EL (cell line): Measurements from ENCODE around the gene MAGOHB.
A peak's percentile ranks its signal among the peaks of the same experiment; 100 is the strongest.
"Not testable (repeated sequence)": the region's sequence is repeated elsewhere in the genome, so short reads cannot be mapped to it uniquely, and the experiment has no call there.

ENCODE experiments used
- DNase-seq: peaks from one replicate; pipeline ENCODE4 v3.0.0-alpha.2; 2016

The MAGOHB gene

DNA sequence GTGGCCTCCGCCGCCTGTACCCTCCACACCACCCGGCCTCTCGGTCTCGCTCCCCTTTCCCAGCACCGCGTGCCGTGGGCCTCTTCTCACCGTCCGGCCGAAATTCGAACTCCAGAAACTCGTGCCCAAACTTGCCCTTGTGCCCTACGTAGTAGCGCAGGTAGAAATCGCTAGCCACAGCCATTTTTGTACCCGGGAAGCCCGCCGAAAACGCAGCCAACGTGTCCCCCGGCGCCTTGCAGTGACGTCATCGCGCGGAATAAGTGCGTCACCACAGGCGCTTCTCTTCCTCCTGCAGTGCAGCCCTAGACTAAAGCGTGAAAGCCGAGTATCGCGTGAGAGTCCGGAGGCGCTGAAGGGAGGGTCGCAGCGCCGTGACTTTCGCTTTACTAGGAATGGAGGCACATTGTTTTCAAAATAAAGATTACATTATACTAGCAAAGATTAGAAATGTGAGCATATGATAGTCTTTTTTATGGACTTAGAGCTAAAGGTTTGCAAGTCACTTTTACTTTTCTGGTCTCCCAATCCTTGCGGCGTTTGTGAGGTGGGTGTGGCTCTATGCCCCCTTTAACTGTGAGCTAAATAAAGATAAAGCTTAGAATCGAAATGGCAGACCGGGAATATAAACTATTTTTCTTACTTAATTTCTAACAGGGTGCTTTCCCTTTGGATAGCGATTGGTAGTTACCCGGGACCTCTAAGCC, at the start of gene MAGOHB:
Gene MAGOHB (minus strand): TSS at position 261 of the 707 bp plus-strand sequence. CDS start 77 bp downstream, at position 184.
- DNase-seq: peak; percentile 96

DNA sequence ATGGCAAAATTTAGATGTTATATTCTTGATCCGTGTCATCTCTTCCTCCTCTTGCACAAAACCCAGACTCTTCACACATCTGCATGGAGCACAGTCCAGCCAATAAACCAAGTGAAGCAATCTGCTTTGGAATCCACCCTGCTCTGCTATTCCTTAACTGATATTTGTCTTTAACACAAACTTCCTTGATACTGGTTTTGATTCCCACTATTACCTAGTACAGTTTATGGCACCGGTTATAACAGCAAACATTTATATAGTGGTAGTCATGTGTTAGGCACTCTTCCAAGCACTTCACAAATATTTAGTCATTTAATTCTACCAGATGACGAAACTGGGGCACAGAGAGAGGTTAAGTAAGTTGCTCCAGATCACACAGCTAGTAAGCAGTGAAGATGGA, 47.9 kb upstream of the MAGOHB start:
- peak; percentile 63 for DNase-seq

DNA sequence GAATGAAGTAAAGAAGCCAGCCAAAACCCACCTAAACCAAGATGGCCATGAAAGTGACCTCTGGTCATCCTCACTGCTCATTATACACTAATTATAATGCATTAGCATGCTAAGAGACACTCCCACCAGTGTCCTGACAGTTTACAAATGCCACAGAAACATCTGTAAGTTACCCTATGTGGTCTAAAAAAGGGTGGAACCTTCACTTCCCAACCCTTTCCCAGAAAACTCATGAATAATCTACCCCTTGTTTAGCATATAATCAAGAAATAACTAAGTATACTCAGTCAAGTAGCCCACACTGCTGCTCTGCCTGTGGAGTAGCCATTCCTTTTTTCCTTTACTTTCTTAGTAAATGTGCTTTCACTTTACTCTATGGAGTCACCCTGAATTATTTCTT, 40.6 kb upstream of the MAGOHB start:
- DNase-seq: no peak

DNA sequence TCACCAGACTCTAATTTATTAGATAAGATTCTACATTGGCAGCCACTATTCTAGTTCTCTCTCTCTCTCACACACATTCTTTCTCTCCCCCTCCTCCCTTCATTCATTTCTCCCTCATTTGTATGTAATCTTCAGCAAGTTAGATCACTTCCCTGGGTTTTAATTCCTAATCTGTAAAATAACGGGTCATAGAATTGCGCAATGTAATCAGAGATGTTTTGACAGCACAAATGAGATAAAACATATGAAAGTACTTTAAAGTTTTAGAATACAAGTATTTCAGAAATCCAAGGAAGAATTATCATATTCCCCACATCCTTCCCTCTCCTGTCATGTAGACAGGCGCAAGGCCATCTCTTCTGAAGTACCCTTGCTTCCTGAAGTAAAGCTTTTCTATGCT, 38.8 kb upstream of the MAGOHB start:
- DNase-seq: no peak

DNA sequence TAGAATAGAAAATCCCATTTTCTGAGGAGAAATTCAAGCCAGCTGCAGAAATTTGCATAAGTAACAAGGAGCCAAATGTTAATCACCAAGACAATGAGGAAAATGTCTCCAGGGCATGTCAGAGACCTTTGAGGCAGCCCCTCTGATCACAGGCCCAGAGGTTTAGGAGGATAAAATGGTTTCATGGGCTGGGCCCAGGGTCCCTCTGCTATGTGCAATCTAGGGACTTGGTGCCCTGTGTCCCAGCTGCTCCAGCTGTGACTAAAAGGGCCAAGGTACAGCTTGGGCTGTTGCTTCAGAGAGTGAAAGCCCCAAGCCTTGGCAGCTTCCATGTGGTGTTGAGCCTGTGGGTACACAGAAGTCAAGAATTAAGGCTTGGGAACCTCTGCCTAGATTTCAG, 33.2 kb upstream of the MAGOHB start:
- not testable (repeated sequence) for DNase-seq

DNA sequence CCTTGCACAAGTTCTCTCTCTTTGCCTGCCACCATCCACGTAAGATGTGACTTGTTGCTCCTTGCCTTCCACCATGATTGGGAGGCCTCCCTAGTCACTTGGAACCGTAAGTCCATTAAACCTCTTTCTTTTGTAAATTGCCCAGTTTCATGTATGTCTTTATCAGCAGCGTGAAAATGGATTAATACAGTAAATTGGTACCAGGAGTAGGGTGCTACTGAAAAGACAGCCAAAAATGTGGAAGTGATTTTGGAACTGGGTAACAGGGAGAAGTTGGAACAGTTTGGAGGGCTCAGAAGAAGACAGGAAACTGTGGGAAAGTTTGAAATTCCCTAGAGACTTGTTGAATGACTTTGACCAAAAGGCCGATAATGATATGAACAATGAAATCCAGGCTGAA, 32.5 kb upstream of the MAGOHB start:
- DNase-seq: no peak

DNA sequence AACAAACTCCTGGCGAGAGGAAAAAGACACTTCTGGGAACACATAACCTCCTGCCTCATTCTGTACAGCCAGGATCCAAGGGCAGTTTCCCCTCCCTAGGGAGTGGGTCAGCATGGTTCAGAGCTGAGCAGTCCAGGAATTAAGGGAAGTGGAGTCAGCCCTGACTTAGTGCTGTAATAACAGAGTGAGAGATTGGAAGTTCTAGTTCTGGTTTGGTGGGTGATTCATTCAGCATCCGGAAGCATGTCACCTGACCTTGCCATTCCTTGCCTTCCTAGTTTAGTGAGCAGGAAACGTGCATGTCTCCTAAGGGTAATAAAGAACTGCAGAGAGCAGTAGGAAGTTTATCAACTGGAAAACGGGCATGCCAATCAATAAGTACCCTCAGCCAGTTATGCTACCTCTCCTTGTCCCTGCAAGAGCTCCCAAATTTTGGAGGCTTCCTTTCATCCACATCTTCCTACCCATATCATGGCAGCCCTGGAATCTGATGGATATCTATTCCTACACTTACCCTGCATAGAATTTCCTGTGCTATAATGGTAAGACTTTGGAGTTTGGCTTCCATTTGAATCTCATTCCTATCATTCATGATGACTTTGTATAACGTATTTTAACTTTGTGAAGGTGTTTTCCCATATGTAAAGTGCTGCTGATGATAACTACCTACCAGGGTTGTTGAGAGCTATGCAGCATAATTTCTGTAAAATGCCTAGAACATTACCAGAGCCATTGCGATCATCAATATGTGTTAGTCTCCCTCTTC, 28.5 kb upstream of the MAGOHB start:
- peak; percentile 75 for DNase-seq

DNA sequence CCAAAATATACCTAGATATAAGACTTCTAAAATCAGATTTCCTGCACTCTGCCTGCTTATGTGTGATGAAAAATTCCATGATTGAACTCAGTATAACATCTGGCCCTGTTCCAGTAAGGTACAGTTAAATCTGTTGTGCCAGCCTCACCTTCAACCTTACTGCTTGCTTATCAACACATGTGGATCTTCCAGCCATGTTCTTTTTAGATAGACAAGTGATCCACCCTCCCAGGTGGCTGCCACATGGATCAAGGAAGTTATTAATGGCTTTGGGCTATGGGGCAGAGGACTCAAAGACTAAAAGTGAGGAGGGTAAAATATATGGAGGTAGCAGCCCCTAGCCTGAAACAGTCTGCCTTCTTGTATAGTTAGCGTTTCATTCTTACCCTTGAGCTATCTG, 25.3 kb upstream of the MAGOHB start:
- DNase-seq: no peak

DNA sequence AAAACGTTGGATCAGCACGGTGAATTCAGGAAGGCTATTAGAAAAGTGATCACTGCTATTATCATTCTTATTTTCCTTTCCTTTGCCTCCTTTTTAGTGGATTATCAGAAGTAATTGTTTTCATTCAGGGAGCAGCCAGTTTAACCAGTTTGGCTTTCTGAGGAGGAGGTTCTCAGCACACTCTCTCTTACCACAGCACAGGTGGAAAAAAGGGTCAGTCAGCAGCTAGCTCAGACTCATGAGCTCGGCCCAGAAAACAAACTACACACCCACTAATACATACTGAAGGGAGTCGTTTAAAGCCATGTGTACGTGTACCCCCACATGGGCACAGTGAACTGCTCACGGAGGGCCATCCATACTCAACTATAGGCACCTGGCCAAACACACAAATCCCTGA, 23.2 kb upstream of the MAGOHB start:
- no peak for DNase-seq

DNA sequence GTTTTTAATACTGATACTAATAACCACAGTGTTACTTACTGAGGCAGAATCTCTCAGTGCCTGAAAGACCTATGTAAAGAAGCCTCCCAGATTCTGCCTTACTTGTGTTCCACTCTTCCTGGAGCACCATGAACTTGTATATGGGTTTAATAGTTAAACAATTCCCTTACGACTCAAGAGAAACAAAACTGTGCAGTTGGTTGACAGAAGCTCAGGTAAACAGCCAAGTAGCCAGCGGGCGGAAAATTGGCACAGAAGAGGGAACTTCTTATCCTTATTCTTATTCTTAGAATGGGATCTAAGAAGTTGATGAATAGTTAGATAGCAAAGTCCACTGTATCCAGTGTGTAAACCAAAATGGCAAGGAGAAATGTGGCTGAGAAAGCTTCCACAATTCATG, 22.7 kb upstream of the MAGOHB start:
- no peak for DNase-seq

DNA sequence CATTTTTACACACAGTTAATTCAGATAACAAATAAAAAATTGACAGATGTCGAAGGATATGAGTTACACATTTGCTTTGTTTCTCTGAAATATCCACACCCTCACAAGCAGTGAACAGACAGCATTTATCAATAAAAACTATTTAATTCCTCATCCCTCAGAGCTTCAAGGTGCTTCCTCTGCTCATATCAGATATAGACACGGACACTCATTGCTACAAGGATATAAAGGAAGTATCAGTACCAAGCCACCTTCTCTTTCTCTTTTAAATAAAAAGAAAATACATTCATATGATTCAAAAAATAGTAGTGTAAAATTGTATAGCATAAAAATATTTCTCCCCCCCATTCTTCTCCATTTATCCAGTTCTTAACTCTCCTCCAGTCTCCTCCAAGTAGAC, 21.9 kb upstream of the MAGOHB start:
- DNase-seq: no peak

DNA sequence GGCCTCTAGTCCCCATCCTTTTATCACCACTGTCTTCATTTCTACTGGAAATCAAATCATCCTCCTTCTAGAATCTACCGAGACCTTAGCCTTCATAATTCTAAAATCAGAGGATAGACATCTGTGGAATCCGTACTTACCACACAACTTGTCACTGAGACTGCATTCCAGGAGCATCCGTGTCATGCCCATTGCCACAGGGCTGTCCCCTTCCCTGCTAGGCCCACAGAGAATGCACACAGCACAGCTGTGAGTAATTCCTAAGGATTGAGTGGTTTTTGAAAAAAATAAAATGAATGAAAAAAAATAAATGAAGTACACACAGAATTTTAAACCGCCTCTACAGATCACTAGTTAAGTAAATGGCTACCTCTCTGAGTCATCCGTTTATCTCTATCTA, 21.0 kb upstream of the MAGOHB start:
- DNase-seq: peak; percentile 95

DNA sequence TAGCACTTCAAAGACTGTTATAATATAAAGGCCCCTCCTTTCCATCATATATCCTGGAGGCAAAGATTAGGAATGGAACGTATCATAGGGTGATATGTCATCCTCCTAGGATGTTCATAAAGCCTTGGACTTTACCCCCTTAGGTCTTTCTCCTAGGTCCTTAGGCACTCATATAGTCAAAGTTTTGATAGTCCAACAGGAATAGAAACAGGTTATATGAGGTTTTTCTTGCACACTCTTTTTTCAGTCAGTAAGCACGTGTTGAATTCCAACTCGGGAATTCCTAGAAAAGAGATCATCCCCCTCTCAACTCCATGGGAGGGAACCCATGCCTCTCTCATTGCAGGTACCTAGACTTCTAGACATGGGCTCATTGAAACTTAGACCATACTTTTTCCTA, 20.1 kb upstream of the MAGOHB start:
- no peak for DNase-seq

DNA sequence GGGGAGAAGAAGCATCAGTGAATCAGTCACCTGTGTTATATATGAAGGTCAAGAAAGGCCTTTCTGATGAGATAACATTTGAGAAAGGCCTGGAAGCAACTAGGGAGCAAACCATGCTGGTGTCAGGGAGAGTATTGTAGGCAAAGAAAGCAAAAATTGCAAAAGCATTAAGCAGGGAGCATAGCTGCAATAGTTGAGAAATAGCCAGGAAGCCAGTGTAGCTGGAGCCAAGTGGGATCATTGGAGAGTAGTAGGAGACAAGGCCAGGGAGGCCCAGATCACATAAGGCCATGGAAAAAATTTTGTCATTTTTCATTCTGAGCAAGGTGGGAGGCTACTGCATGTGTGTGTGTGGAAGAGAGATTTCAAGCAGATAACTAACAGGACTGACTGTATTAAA, 18.8 kb upstream of the MAGOHB start:
- DNase-seq: peak; percentile 21

DNA sequence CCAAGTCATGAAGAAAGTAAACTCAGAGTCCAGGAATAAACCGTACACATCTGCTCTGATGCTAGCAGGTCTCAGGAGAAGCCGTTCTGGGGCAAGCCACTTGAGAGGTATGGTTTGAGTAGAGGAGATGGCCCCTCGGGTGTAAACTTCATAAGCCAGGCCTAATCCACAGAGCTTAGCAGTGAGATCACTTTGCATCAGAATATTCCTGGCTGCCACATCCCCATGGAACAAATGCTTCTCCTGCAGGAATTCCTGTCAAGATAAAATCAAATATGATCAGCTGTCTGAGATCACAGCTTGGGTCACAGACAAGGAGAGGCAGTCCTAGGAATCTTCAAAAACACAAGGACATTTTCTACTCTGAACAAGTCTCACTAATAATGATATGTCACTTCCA, 11.2 kb upstream of the MAGOHB start:
- no peak for DNase-seq

DNA sequence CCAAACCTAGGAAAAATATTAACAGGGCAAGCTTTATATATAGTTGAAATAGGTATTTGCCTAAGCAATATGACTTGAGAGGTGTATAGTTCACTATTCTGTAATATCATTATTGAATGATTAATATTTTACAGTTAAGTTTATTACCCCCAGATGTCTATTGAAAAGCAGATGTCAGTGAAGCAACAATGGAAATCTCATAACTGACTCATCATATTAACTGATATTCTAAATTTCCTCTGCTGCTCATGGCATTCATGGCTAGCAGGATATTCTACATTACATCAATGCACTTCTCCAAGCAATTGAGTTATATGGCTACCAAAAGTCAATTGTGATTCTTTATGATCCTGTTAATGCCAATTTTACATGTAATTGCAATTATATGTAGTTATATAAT, 9.7 kb upstream of the MAGOHB start:
- no peak for DNase-seq

DNA sequence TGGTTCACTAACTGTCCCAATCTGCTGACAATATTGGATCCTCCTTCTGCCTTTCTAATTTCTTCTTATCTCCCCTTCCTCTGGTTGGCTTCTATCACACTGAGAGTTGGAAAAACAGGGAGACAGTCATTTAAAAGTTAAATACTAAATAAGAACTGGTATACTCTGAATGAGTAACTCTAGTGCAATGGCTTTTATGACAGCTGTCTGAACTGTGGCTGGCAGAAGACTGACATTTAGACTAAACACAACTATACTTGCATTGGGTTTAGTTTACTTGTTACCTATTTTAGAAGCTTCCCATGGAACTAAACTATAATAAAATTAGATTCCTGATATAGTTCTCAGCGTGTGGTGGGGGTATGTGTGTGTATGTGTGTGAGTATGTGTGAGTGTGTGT, 7.9 kb upstream of the MAGOHB start:
- DNase-seq: no peak

DNA sequence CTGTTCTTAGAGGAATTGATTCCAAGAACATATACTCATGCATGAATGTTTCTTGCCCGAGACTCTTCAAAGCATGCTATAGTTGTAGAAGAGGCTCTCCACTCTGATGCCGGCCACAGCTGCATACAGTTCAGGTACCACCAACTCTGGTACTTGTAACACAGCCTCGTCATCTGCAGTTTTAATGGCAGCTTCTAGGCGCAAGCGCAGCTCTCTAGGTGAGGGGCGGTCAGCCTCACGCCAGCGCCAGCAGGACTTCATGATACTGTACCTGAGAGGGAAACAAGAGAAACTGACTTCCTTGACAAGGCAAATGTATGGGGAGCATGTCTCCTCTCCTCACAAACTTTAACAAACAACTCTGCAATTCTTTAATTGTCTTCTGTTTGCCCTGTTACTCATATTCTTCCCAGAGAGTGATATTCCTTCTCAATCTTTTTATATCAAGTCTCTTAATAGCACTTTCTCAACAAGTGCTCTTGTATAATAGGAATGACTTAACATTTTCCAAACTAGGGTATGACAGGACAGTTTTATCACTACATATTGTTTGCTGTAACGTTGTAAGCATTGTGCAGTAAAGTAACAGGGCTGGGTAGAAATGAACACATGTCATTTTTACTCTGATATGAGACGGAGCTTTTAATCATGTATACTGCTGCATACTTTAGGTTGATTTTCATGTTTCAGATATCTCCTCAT, 6.8 kb upstream of the MAGOHB start:
- no peak for DNase-seq

DNA sequence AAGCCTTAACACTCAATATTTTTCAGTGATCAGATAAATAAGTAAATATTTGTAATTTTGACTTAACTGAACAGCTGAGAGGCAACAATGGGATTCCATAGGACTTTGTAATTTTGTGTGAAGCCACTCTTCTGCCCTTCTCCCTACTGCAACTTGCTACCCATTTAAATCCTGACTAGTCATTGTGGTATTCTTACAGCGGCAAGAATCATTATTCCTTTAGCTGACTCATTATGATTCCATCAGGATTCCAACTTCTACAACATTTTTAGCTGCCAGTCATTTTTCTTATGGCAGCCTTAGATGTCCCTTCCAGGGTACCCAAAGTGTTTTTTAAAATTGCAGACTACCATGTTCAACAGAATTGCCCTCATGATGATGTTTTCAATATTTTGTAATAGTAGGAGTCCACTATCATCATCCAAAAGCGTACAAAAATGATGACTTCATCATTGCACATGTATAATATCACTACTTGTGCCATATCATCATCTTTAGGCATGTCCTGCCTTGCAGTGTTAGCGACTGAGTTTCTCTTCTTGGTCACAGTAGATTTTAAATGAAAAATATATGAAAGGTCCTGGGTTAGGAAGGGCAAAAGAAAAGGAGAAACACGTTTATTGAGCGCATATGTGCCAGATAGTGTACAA, 5.1 kb upstream of the MAGOHB start:
- DNase-seq: peak; percentile 88

DNA sequence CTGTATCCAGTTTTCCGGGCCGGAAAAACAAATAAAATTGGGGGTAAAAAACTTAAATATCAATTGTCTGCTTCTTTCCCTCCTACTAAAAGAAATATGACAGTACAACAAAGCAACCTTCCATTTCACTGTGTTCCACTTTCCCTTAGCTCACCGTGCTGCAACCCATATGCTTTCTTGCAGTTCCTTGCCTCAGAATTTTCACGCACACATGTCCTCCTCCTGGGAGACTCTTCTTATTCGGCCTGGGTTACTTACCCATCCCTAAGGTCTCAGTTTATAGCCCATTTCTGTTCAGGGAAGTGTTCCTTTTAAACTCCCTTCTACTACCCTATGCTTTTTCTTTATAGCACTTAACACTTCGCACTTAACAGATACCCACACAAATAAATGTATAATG, 4.5 kb upstream of the MAGOHB start:
- no peak for DNase-seq

DNA sequence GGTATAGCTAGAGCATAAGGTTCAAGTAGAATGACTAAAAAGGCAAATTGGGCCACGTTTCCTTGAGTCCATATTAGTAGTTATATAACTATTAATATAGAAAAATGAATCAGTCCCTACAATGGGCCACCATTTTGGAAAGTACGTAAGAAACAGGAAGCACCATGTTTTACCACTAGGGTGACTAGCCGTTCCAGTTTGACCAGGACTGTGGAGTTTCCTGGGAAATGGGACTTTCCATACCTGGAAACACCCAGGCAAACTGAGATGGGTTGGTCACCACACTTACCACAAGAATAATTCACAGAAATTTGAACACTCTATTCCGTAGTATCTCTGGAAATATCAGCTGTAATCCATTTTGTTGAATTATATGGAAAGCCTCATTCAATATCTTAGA, 2.1 kb upstream of the MAGOHB start:
- DNase-seq: no peak

DNA sequence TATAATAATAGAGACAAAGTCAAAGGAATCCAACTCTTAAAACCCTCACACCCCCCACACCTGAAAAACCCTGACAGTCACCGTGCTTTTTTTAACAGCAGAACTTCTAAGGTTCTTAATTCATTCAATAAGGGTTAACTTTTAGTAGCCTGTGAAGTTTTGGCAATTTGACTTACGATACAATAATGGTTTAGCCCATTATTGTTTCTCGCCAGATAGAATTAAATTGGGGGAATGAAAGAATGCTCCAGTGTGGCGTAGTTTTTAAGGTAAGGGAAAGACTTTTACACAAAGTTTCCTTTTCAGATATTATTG, 604 bp upstream of the MAGOHB start:
- no peak for DNase-seq

DNA sequence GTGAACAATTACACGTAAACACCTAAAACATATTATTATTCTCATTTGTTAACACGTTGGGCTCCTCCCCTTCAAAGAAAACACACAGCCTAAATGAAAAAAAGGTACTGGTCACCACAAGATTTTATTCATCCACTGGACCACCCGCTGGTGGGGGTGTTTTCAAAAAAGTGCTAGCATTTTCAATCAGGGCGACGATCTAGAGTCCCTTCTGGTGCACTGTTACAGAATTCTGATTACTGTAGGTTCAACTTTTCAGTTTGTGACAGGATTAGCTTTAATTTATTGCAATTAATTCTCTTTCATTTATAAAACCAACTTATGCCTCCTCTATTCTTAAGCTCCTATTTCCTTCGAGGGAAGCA, 443 bp downstream of the MAGOHB start:
- no peak for DNase-seq

DNA sequence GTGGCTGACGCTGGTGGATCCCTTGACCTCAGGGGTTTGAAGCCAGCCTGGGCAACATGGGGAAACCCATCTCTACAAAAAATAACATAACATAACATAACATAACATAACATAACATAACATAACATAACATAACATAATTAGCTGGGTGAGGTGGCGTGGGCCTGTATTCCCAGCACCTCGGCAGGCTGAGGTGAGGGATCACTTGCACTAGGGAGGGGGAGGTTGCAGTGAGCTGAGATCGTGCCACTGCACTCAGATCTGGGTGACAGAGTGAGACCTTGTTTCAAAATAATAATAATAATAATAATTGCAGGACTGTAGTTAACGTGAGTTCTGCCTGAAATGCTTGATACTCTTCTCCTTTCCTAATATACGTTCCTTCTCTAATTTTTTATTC, 1.3 kb downstream of the MAGOHB start:
- DNase-seq: no peak
